ENCODE results near the gene CCDC63. TPM values are rescaled to one million over a fixed set of nuclear protein-coding genes. Genes with fewer than 3 reads are reported as not detected.

The CCDC63 gene
- total RNA-seq, 1 experiment from 2014 or later: not detected

- H3K9me3 ChIP-seq (ENCODE audit: control insufficient read depth, insufficient read depth, low read depth, low read length): no peaks in the 10 kb centered on the region
- no peak overlapping the region for H3K4me3 ChIP-seq (ENCODE audit: low read depth in 2 of 2, low read length in 2 of 2)
- ChIA-PET POLR2A (no interaction called here), CTCF (no interaction called here)
- H3K36me3 ChIP-seq (ENCODE audit: control insufficient read depth, insufficient read depth, low read length): no peaks in the 10 kb centered on the region
- no peaks in the 10 kb centered on the region for H3K27me3 ChIP-seq (ENCODE audit: control insufficient read depth, insufficient read depth, low read length)
- ATAC-seq (no peak), DNase-seq (ENCODE audit: low read depth, low spot score) (no peak)
- no peak for TF ChIP-seq CTCF (IDR thresholded peaks at IDR 0.05)
- no peak for TF ChIP-seq TCF7L2 (IDR thresholded peaks at IDR 0.05; ENCODE audit: low read depth, low read length)
- no peak for TF ChIP-seq SIN3A (IDR thresholded peaks at IDR 0.05; ENCODE audit: borderline replicate concordance, insufficient read depth, low read depth, low read length)
- no peak for TF ChIP-seq REST (IDR thresholded peaks at IDR 0.05; ENCODE audit: insufficient read depth in 1 of 2, low read depth in 2 of 2, low read length in 1 of 2)
- TF ChIP-seq POLR2AphosphoS5 (IDR thresholded peaks at IDR 0.05; ENCODE audit: low read depth, low read length): no peak
- BruUV-seq (replicated peaks): no TSS peak
- in situ Hi-C loops (cut with HindIII; ENCODE audit: low pct_unique_long_range_greater_than_20kb, low sequenced_read_pairs) (no loop called here), intact Hi-C loops (cut with micrococcal nuclease; ENCODE audit: unreplicated experiment) (no loop called here)
- no peaks in the 10 kb centered on the region for H3K4me1 ChIP-seq (ENCODE audit: control insufficient read depth, insufficient read depth, low read length)
- H3K27ac ChIP-seq (ENCODE audit: low read length): no peak overlapping the region
Observed at GRCh38 chr12:110912263-110912662, 65.5 kb downstream of the CCDC63 start.

GRCh38 chr12:110913119-110914056 is 66.6 kb downstream of the CCDC63 start:
- POLR2A ChIA-PET: no interaction called here
- no TSS peak for BruUV-seq (replicated peaks)
- H3K27me3 ChIP-seq (ENCODE audit: control insufficient read depth, insufficient read depth, low read length): no peaks in the 10 kb centered on the region
- ATAC-seq: no peak
- in situ Hi-C loops (cut with HindIII; ENCODE audit: low pct_unique_long_range_greater_than_20kb, low sequenced_read_pairs): no loop called here
- no peak for TF ChIP-seq REST (IDR thresholded peaks at IDR 0.05; ENCODE audit: insufficient read depth in 1 of 2, low read depth in 2 of 2, low read length in 1 of 2)
- no peak for TF ChIP-seq TCF7L2 (IDR thresholded peaks at IDR 0.05; ENCODE audit: low read depth, low read length)
- TF ChIP-seq CTCF (IDR thresholded peaks at IDR 0.05): no peak
- no peak for TF ChIP-seq POLR2AphosphoS5 (IDR thresholded peaks at IDR 0.05; ENCODE audit: low read depth, low read length)
- no peak for TF ChIP-seq SIN3A (IDR thresholded peaks at IDR 0.05; ENCODE audit: borderline replicate concordance, insufficient read depth, low read depth, low read length)
- intact Hi-C loops (cut with micrococcal nuclease; ENCODE audit: unreplicated experiment): no loop called here
- H3K27ac ChIP-seq (ENCODE audit: low read length): no peak overlapping the region
- no peak overlapping the region for H3K4me3 ChIP-seq (ENCODE audit: low read depth in 2 of 2, low read length in 2 of 2)
- CTCF ChIA-PET: no interaction called here
- no peaks in the 10 kb centered on the region for H3K9me3 ChIP-seq (ENCODE audit: control insufficient read depth, insufficient read depth, low read depth, low read length)
- H3K4me1 ChIP-seq (ENCODE audit: control insufficient read depth, insufficient read depth, low read length): peaks cover 2% of the 10 kb centered on the region; the same call in 1 of the 2 replicates
- H3K36me3 ChIP-seq (ENCODE audit: control insufficient read depth, insufficient read depth, low read length): no peaks in the 10 kb centered on the region
- DNase-seq (ENCODE audit: low read depth, low spot score): no peak

All from Panc1 (cell line).